ENCODE data around the gene FGFR3.
A peak's percentile ranks its signal among the peaks of the same experiment; 100 is the strongest.

Gene FGFR3

GRCh38 chr4:1745697-1746096 is 47.4 kb upstream of the FGFR3 start:
- no peaks in the 10 kb centered on the region for H3K9me3 ChIP-seq
- TF ChIP-seq, protein P1, sequence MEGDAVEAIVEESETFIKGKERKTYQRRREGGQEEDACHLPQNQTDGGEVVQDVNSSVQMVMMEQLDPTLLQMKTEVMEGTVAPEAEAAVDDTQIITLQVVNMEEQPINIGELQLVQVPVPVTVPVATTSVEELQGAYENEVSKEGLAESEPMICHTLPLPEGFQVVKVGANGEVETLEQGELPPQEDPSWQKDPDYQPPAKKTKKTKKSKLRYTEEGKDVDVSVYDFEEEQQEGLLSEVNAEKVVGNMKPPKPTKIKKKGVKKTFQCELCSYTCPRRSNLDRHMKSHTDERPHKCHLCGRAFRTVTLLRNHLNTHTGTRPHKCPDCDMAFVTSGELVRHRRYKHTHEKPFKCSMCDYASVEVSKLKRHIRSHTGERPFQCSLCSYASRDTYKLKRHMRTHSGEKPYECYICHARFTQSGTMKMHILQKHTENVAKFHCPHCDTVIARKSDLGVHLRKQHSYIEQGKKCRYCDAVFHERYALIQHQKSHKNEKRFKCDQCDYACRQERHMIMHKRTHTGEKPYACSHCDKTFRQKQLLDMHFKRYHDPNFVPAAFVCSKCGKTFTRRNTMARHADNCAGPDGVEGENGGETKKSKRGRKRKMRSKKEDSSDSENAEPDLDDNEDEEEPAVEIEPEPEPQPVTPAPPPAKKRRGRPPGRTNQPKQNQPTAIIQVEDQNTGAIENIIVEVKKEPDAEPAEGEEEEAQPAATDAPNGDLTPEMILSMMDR (IDR thresholded peaks at IDR 0.05) = no peak
- peaks cover 0 to 11% (median 0%) of the 10 kb centered on the region in 4 donors for H3K4me1 ChIP-seq
- intact Hi-C loops (cut with DNase I; ENCODE audit: low total_unique reads) = loop anchor here (2.0 to 5.0 kb wide), 2 partner anchors 63 to 152 kb away; no protein-coding TSS in a partner anchor
- peaks cover 0 to 36% of the 10 kb centered on the region in 2 donors for H3K27me3 ChIP-seq
- H3K4me3 ChIP-seq = no peak overlapping the region
- DNase-seq = no peak
- no peak overlapping the region for H3K27ac ChIP-seq
- H3K36me3 ChIP-seq = peaks cover 0 to 26% (median 6%) of the 10 kb centered on the region in 3 donors

DNA sequence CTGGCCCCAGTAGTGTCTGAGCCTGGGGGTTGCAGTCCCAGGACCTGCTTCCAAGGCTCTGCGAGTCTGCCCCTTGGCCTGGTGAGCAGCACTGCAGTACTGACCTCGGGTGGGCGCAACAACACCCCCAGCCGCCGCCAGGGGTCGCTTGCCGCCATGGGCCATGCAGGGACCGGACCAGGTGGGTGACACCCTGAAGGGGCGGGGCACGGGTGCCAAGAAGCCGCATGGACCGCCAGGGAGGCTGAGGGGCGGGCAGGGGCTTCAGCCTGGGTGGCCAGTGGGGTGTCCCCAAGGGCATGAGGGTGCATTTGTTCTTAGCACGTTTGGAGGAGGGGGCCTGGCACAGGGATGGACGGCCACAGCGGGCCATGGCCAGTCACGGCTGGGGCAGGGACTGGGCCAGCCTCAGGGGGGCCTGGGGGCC is 46.8 kb upstream of the FGFR3 start:
- TF ChIP-seq, protein P1 (IDR thresholded peaks at IDR 0.05) = peak; percentile 58 to 61
- H3K27me3 ChIP-seq = peaks cover 0 to 42% of the 10 kb centered on the region in 2 donors
- no peak overlapping the region for H3K4me3 ChIP-seq
- H3K4me1 ChIP-seq = peaks cover 0 to 11% (median 0%) of the 10 kb centered on the region in 4 donors
- no peak overlapping the region for H3K27ac ChIP-seq
- no peaks in the 10 kb centered on the region for H3K9me3 ChIP-seq
- intact Hi-C loops (cut with DNase I; ENCODE audit: low total_unique reads) = loop anchor here (2.0 to 5.0 kb wide), 2 partner anchors 63 to 151 kb away; no protein-coding TSS in a partner anchor
- H3K36me3 ChIP-seq = peaks cover 0 to 20% (median 6%) of the 10 kb centered on the region in 3 donors
- DNase-seq = peak in 1 of 2 donors; percentile 75

DNA sequence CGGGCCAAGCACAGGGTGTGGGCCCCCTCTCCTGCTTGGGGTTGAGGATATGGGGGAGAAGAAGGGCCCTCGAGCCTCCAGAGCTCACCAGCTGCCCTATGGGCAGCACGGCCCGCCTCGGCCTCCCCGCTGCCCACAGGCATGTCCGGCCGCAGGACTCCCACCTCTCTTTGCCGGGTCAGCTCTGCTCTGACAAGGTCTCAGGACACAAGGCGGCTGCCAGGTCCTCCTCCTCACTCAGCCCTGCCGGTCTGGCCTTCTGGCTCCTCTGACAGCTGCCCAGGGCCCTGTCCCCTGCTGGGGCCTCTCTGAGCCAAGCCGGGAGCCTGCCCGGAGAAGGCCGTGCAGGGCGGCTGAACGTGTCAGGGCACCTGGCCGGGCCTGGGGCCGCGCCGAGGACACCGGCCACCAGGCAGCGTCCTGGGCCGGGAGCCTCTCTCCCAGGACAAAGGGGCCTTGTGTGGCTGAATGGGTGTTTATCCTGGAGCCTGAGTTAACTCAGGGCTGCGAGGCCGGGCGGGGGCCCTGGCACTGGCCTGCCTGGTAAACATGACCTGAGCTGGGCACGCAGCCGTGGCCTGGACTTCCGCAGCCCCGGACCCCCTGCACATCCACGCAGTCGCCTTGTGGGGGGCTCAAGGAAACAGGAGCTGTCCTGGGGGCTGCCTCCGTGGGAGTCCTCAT is 46.0 kb upstream of the FGFR3 start:
- DNase-seq = no peak
- peaks cover 0 to 50% of the 10 kb centered on the region in 2 donors for H3K27me3 ChIP-seq
- no peak overlapping the region for H3K27ac ChIP-seq
- no peak overlapping the region for H3K4me3 ChIP-seq
- H3K4me1 ChIP-seq = peaks cover 0 to 11% (median 0%) of the 10 kb centered on the region in 4 donors
- intact Hi-C loops (cut with DNase I; ENCODE audit: low total_unique reads) = loop anchor here (2.0 to 5.0 kb wide), 2 partner anchors 62 to 150 kb away; no protein-coding TSS in a partner anchor
- H3K36me3 ChIP-seq = peaks cover 0 to 12% (median 6%) of the 10 kb centered on the region in 3 donors
- no peaks in the 10 kb centered on the region for H3K9me3 ChIP-seq
- TF ChIP-seq, protein P1 (IDR thresholded peaks at IDR 0.05) = no peak

GRCh38 chr4:1747603-1747967 is 45.5 kb upstream of the FGFR3 start:
- Histone ChIP-seq H3K27ac (no peak overlapping the region), H3K36me3 (peaks cover 0 to 10% (median 6%) of the 10 kb centered on the region in 3 donors), H3K4me3 (no peak overlapping the region), H3K27me3 (peaks cover 0 to 55% of the 10 kb centered on the region in 2 donors), H3K9me3 (no peaks in the 10 kb centered on the region), H3K4me1 (peaks cover 0 to 14% (median 0%) of the 10 kb centered on the region in 4 donors)
- intact Hi-C loops (cut with DNase I; ENCODE audit: low total_unique reads) = loop anchor here (2.0 to 5.0 kb wide), 2 partner anchors 61 to 150 kb away; no protein-coding TSS in a partner anchor
- no peak for DNase-seq
- TF ChIP-seq, protein P1 (IDR thresholded peaks at IDR 0.05) = no peak

DNA sequence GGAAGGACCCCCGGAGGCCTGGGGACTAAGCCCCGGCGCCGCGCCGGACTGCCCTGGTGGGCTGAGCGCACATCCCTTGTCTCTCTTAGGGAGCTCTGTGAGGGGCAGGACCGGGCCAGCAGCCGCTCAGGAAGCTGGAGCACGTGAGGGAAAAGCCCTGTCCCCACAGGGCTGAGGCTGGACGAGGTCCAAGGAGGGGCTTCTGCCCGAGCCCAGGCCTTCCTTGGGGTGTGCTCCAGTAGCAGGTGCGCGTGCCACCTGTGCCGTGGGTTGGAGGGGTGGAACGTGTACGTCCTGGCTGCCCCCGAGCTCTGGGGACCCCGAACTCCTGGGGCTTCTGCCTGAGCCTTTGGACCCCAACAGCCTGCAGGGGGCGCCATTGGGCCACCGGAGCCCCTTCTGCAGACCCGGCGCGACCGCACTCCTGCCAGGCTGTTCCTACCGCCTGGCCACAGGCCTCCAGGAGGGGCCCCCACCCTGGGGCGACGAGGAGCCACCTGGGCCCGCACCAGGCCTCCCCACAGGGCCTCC is 44.6 kb upstream of the FGFR3 start:
- no peak overlapping the region for H3K4me3 ChIP-seq
- peaks cover 0 to 59% of the 10 kb centered on the region in 2 donors for H3K27me3 ChIP-seq
- intact Hi-C loops (cut with DNase I; ENCODE audit: low total_unique reads) = loop anchor here (5.0 kb wide), 1 partner anchor 149 kb away; no protein-coding TSS in a partner anchor
- peaks cover 0 to 16% (median 0%) of the 10 kb centered on the region in 4 donors for H3K4me1 ChIP-seq
- TF ChIP-seq, protein P1 (IDR thresholded peaks at IDR 0.05) = peak; percentile 32 to 48
- H3K36me3 ChIP-seq = peaks cover 0 to 8% (median 6%) of the 10 kb centered on the region in 3 donors
- DNase-seq = no peak
- no peaks in the 10 kb centered on the region for H3K9me3 ChIP-seq
- H3K27ac ChIP-seq = no peak overlapping the region

Data from tibial artery (tissue), 4 donors.